GM12875 (cell line): ENCODE results near the gene GSTM3.
A peak's percentile ranks its signal among the peaks of the same experiment; 100 is the strongest.

Experiments used
- H3K4me3 ChIP-seq: one replicate; pipeline ENCODE4 v1.5.1; 2011; ENCODE audit warnings: low read depth, low read length, control low read depth
- TF ChIP-seq, protein P1 (sequence below): IDR thresholded peaks from 2 replicates; pipeline ENCODE4 v1.5.1; 2011; ENCODE audit warnings: low read depth, mild to moderate bottlenecking, control low read depth, inconsistent platforms, low read length, moderate library complexity, borderline replicate concordance; ENCODE audit not compliant: insufficient read depth

The GSTM3 gene

GRCh38 chr1:109782514-109782913 lies 41.7 kb upstream of the GSTM3 start:
- TF ChIP-seq, protein P1, sequence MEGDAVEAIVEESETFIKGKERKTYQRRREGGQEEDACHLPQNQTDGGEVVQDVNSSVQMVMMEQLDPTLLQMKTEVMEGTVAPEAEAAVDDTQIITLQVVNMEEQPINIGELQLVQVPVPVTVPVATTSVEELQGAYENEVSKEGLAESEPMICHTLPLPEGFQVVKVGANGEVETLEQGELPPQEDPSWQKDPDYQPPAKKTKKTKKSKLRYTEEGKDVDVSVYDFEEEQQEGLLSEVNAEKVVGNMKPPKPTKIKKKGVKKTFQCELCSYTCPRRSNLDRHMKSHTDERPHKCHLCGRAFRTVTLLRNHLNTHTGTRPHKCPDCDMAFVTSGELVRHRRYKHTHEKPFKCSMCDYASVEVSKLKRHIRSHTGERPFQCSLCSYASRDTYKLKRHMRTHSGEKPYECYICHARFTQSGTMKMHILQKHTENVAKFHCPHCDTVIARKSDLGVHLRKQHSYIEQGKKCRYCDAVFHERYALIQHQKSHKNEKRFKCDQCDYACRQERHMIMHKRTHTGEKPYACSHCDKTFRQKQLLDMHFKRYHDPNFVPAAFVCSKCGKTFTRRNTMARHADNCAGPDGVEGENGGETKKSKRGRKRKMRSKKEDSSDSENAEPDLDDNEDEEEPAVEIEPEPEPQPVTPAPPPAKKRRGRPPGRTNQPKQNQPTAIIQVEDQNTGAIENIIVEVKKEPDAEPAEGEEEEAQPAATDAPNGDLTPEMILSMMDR, result no peak
- H3K4me3 ChIP-seq, result no peak overlapping the region

DNA sequence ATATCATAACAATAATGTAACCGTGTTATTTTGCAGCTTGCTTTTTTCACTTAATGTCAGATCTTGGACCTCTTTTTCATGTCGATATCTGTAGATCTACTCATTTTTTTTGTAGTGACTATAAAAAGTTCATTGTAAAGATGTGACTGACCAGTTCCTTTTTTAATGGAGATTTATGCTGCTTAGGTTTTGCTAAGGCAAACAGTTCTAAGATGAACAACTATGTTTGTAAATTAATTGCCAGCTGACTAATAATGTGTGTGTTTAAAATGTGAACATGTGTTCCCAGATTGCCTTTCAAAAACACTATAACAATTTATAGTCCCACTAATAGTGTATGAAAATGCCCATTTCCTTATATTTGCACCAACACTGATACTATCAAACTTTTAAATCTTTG lies 41.0 kb upstream of the GSTM3 start:
- TF ChIP-seq, protein P1, result no peak
- no peak overlapping the region for H3K4me3 ChIP-seq

GRCh38 chr1:109780982-109781381 lies 40.1 kb upstream of the GSTM3 start:
- no peak overlapping the region for H3K4me3 ChIP-seq
- TF ChIP-seq, protein P1, result no peak

DNA sequence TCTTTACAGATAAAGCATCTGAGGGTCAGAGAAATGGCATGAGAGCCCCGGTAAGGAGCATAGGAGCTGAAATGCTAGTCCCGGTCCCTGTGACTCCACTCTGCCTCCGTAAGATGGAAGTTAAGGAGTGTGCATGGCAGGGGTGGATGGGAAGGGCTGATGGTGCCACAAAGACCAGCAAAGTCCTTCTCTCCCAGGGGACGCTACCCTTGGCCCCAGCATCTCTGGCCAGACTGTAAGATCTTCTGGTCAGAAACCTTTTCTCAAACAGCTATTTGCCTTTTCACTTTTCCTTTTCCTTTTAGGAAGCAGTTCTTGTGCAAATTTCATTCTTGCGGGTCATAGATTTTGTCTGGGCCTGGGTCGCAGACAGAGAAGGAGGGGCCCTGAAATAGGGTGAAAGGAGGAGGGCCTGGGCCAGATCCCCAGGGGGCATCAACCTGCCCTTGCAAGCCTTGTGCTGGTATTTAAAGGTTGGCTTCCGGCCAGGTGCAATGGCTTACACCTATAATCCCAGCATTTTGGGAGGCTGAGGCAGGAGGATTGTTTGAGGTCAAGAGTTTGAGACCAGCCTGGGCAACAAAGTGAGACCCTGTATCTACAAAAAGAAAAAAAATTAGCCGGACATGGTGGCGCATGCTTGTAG lies 37.3 kb upstream of the GSTM3 start:
- TF ChIP-seq, protein P1, result no peak
- H3K4me3 ChIP-seq, result no peak overlapping the region

- TF ChIP-seq, protein P1, result no peak
- H3K4me3 ChIP-seq, result no peak overlapping the region
Measured at GRCh38 chr1:109777436-109777835, 36.6 kb upstream of the GSTM3 start.

DNA sequence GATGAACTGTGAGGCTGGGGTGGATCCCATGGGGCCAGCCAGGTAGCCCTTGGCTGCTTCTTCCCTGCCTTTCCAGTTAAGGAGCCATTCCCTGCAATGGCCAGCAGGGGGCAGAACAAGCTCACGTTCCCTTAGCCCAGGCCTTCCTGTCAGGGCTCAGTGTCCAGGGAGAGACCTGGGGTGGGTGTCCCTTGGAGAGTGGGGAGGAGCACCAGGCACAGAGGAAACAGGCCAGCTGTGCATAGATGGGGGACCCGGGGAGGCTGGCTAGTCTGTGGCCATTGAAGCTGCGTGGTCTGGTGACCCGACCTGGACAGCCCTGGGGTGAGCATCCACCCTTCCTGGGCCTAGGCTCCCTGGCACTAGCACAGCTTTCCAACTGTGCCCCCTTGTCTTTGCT lies 36.1 kb upstream of the GSTM3 start:
- no peak overlapping the region for H3K4me3 ChIP-seq
- TF ChIP-seq, protein P1, result peak; percentile 91

GRCh38 chr1:109776206-109776835 lies 35.5 kb upstream of the GSTM3 start:
- H3K4me3 ChIP-seq, result no peak overlapping the region
- TF ChIP-seq, protein P1, result no peak
